A549 treated with GW870086 at 1 μM for 4 hours (cell line): ENCODE measurements around the gene CCDC92B. TPM values are rescaled to one million over a fixed set of nuclear protein-coding genes. Genes with fewer than 3 reads are reported as not detected.

ENCODE experiments used
- total RNA-seq: library from RNA; stranded (reverse); fragments of 200-300 nt; extraction: Qiagen RNA extraction; gene quantifications from 5 replicates; pipeline ENCODE4 v1.2.3, GENCODE V29; 2022; ENCODE audit warnings: low read depth

CCDC92B gene
- total RNA-seq = 0.07 to 0.17 TPM (median 0.16 TPM) in 5 replicates

DNA sequence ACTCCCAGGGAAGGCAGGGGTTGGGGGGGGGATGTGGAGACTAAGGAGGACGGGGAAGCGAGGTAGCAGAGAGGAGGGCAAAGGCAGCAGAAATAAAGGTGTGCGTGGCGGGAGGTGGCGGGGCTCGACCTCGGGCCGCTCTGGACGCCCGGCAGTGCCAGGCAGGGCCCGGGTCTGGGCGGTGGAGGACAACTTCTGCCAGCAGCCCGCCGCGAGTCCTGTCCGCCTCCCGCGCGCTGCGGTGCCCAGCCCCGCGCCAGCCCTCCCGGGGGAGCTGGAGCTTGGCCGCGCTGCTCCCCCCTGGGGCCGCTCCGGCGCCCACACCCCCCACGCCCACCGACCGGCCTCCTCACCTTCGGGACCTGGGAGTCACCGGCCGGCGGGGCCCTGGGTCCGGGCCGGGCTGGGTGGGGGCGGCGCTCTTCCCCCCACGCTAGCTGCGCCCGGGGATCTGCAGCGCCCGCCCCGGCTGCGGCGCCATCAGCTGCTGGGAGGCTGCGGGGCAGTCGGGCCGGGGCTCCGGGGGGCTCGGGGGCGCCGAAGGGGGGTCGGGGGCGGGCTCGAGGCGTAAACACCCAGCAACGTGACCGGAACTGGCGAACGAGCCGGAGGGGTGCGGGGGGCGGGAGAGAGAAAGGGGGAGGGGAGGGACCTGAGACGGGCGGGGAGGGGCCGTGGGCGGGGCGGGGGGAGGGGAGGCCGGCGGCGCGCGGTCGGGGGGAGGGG lies at the start of gene CCDC92B:
Gene CCDC92B (minus strand): TSS at position 595 of the 726 bp plus-strand sequence. CDS start 14,507 bp downstream, outside the sequence.

DNA sequence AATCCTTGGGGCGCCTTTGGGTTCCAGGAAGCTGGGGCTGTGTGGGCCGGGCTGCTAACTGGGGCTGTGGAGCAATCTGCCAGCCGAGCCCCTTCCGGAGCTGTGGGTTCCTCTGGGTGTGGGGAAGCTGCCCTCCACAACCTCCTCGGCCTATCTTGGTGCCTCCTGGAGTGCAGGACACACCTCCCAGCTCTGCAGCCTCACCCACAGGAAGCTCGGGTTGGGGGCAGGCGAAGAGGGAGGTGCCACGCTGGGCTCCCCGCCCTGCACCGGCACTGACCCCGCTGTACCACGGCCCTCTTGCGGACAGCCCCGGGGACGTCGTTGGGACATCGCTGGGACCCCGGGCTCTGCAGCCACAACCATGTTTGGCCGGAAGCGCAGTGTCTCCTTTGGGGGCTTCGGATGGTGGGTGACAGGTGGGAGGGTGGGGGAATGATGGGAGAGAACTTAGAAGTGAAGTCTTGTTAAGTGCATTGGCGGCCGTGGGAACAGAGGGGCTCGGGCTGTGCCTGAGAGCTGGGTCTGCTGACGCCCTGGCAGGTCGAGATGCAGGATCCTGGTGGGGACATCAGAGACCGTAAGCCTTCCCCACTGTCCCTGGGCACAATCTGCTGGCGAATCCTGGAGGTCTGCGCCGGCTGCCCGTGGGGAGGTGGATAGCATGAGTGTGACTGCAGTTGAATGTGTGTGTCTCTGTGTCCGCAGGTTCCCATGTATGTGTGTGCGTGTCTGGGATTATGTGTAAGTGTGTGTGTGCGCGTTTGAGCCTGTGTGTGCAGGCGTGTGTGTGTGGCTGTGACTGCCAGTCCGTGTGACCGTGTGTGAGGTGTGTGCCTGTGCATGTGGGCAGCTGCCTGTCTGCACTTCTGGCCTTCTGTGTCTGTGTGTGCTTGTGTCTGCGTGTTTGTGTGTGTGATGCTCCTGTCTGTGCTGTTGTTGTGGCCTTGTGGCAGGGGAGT lies 47.0 kb upstream of the CCDC92B start, which contains the start of gene RAP1GAP2:
Gene RAP1GAP2 (plus strand): TSS at position 275 of the 962 bp plus-strand sequence. CDS start 90 bp downstream, at position 365.

DNA sequence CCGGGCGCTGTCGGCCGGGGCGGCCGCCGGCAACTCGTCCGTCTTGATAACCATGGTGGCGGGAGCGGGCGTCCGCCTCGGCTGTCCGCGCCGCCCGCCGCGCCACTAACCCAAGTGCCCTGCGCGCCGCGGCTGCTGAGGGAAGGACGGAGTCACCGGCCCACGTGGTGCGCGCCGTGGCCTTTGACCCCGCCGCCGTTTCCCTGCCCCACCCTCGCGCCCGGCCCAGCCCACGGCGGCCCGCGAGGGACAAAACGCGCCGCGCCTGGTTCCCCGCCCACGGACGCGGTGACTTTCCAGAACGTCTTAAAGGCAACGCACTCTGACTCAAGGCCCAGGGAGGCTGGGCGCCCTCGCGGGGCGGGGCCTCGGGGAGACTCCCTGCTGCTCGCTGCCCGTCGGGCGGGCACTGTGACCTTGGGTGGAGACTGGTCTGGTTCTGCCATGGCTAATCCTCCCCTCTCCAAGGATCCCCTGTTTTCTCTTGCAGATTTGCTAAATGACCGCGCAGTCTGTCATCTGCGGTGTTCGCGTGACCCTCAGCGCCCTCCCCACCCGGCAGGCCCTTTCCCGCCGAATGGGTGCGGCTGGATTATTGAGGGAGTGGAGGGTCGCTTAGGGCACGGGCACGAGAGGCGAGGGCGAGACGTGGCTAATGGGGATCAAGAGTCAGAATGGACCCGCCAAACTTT lies 37.7 kb downstream of the CCDC92B start, which contains the start of gene CLUH:
Gene CLUH (minus strand): TSS at position 157 of the 692 bp plus-strand sequence. CDS start 103 bp downstream, at position 54.

Other genes starting within 250 kb of the CCDC92B start
- 26.9 to 35.9 TPM (median 34.2 TPM) in 5 replicates for gene METTL16, start 237.8 kb downstream of the CCDC92B start, total RNA-seq
- gene PAFAH1B1, start 156.0 kb downstream of the CCDC92B start, total RNA-seq = 163 to 191 TPM (median 186 TPM) in 5 replicates
- gene CLUH, start 37.9 kb downstream of the CCDC92B start, total RNA-seq = 91.4 to 118 TPM (median 112 TPM) in 5 replicates
- 23.5 to 34.0 TPM (median 31.6 TPM) in 5 replicates for gene RAP1GAP2, start 46.8 kb upstream of the CCDC92B start, total RNA-seq